OCI-M2 (cell line): ENCODE measurements around the gene UPF2.

Source experiments
- DNase-seq: peaks from one replicate; lab custom pipeline; 2025; ENCODE audit not compliant: unreplicated experiment; lab: John Stamatoyannopoulos, UW

UPF2 gene

DNA sequence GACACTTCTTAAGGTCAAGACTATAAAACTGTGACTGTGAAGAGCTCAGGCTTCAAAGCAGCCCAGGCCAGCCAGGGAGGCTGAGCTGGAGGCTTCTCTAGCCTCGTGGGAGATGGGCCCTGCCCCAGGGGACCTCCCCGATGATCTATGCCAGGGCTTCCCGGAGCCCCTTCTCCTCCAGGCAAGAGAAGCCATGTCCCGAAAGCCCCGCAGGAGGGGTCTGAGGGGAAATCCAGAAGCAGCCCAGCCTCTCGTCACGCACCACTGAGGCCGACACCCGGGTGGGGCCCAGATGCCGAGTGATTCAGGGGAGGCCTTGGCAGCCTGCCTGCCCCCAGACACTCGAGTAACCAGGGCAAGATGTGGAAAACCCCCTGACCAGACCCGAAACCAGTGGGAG is 155.8 kb downstream of the UPF2 start:
- no peak for DNase-seq

DNA sequence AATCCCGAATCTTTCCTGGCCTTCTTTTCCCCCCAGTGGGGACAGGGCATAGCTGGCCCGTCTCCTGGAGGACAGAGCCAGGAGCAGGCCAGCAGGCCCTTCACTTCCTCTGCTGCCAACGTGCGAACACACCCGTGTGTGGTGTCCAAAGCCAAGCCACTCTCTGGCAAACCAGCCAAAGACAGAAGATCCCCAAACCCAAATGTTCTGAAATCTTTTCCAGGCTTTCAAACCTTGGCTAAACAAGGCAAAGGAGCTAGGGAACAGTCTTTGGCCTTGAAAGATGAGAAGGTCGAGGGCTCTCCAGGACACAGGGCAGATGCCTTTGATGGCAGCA is 156.5 kb downstream of the UPF2 start:
- DNase-seq, result no peak

DNA sequence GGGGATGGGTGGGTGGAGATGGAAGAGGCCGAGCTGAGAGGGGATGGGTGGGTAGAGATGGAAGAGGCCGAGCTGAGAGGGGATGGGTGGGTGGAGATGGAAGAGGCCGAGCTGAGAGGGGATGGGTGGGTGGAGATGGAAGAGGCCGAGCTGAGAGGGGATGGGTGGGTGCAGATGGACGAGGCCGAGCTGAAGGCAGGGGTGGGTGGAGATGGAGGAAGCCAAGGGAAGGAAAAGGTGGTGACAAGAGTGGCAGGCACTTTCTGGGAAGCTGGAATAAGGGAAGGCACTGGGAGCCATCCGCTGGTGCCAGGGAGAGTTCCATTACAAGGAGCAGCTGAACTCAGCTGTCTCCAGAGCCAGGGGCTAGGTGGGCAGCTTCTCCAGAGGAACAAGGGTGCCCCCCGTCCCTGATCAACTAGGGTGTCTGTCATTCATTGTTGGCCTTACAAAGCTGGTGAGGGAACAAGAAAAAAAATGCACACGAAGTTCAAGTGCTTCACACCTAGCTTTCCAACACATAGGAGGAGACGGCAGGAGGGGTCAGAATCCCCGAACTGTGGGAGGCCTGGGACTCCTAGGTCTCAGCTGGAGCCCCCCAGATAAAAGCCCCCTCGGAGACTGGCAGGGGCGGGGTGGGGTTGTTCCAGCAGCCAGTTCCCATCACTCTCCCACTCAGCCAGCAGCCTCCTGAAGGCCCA is 157.0 kb downstream of the UPF2 start:
- DNase-seq, result no peak

- DNase-seq, result no peak
Measured at GRCh38 chr10:11884706-11885423, 157.7 kb downstream of the UPF2 start.

GRCh38 chr10:11882646-11883375 is 159.8 kb downstream of the UPF2 start:
- no peak for DNase-seq

- no peak for DNase-seq
Measured at GRCh38 chr10:11881477-11882417, 160.9 kb downstream of the UPF2 start.

DNA sequence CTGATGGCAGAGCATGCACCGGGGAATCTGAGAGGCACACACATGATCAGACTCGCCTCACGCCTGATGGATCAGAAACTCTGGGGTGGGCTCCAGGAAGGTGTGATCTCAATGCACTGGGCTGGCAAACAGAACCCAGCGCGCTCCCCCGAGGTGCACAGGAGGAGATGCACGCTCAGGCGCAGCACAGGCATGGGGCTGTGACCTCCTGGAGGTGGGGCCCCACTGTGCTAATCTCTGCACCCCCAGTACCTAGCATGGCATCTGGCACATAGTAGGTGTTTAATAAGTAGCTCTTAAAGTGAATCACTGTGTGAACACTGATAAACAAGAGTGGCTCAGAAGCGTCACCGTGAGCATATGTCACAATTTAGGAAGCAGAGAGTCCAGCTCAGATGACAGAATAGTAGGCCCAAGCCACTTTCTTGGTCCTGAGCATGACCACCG is 161.6 kb downstream of the UPF2 start:
- DNase-seq, result no peak

DNA sequence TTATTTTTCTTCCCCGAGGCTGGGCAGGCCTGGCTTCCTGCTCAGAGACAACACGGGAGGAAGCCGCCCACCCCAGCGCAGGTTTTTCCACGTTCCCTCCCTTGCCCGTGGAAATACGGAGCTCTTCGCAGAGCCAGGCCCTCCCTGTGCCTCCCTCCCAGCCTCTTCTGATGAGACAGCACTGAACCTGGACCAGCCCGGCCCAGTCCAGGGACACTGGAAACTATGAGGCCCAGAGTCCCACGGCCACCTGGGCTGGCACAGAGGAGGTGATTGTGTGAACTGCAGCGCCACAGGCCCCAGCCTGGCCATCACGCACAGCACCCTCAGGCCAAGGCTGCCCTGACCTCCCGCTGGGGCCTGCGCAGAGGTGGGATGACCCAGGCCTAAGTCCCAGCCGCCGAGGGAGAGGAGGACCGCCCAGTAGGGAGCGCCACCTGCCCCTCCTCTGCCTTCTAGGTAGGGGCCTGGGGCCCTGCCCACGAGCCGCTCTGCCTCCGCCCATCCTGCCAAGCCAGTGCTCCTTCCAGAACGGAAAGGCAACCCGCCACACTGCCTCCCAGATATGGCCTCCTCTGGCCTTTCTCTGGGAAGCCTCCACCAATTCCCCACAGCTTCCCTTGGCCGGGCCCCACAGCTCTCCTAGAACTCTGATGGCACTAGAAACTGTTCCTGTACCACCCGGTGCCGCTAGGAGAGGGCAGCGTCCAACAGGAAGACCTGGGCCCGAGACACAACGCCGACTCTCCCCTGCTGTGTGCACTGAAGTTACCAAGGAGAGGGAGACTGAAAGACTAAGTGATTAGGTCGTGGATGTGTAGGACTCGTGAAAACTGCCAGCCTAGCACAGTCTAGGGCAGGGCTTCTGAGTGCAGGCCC is 162.2 kb downstream of the UPF2 start:
- no peak for DNase-seq

GRCh38 chr10:11879387-11880094 is 163.1 kb downstream of the UPF2 start:
- no peak for DNase-seq

DNA sequence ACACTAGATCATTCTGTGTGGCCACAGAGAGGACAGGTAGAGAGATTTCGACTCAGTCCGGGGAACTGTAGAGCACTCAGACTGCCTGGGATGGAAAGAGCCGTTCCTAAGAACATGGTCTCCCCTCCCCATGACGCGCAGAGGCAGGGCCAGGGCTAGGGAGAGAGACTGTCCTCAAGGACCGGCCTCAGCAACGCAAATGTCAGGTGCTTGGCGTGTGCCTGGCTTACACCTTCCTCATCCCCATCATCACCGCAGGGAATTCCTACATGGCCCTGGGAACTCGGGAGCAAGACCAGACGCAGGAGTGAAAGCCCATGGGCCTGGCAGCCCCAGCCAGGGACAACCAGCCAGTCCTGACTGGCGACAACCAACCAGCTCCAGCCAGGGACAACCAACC is 163.8 kb downstream of the UPF2 start:
- DNase-seq, result no peak

DNA sequence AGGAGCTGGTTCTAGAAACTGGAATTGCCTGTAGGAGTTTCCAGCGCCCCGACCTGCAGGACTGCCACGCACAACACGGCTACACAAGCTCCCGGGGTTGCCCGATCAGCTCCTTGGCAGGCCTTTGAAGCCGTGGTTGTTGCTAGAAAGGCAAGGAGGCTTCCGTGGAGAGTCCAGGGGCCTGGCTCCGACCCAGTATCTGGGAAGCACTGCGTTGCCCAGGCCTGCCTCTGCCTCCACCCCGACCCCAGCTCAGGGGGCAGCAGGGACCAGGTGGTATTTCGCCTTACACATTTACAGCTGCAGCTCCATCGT is 165.1 kb downstream of the UPF2 start:
- DNase-seq, result no peak

GRCh38 chr10:11876805-11877590 is 165.6 kb downstream of the UPF2 start:
- DNase-seq, result no peak

GRCh38 chr10:11876324-11876723 is 166.3 kb downstream of the UPF2 start:
- no peak for DNase-seq

DNA sequence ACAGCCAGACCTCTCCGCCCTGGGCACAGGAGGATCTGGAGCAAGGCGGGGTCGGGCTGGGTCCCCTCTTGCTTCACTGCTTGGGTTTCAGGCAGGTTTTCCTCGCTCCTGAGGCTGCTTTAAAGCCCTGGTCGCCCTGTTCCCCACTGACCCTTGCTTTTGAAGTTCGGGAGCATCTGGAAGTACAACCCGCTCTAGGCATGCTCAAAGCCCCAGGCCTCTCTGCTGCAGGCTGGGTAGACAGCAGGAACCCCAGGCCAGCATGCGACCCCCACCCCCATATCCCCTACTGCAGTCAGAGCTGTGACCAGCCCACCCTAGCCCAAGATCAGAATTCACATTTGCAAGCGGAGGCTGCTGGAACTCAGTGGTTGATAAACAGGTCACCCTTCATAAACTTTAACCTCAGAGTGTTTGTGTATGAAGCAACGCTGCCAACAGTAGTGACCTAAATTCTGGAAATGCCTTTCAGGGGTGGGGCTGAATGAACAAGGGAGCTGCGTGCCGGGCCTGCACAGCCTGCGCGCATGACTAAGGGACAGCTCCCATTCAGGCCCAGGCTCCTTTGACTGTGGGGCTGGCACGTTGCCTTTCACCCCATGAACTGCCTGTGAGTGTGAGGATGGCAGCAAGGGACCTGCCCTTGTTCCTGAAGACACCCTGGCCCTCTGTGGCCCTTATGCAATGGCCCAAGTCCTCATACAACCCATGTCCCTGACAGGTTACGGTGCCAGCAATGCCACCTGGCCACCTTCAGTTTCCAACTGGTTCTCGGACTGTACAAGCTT is 166.9 kb downstream of the UPF2 start:
- no peak for DNase-seq

DNA sequence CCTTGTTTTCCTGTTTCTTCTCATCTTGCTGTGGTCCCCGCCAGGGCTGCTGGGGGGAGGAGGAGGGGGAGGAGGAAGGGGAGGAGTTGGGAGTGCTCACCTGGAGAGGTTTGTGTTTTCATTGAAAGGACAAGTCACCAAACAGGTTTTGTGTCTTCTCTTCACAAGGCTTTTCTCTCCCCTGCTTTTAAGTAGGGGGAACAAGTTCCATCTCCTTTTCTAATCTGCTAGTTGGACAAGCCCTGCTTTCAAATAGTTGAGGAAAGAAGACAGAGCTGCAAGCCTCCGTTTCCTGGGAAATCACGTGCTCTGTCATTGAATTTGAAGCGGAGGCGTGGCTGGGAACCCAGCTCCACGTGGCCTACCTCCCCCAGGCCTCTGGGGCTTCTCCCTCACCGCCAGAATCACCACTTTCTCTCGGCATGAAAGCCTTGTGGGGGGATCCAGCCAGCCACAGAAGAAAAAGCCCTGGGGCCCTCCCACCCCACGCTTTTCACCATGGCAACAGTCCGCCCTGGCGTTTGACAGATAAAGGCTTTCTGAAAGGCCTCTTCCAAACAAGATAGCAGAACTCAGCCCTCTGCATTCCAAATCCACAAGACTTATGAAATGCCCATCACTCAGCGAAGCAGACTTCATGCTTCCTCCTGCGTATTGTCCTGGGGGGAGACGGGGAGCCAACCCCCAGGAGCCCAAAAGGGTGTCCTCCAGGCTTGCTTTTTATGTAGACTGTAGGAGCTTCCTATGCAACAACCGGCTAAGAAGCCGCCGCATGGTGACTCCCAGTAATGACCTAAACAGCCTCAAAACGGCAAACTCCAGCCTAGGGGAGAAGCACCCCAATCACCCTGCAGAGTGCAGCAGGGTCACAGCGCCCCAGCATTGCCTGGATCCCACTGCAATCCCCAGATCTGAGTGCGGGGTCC is 167.8 kb downstream of the UPF2 start:
- peak; percentile 43 for DNase-seq

GRCh38 chr10:11871466-11871865 is 171.1 kb downstream of the UPF2 start:
- DNase-seq, result no peak

DNA sequence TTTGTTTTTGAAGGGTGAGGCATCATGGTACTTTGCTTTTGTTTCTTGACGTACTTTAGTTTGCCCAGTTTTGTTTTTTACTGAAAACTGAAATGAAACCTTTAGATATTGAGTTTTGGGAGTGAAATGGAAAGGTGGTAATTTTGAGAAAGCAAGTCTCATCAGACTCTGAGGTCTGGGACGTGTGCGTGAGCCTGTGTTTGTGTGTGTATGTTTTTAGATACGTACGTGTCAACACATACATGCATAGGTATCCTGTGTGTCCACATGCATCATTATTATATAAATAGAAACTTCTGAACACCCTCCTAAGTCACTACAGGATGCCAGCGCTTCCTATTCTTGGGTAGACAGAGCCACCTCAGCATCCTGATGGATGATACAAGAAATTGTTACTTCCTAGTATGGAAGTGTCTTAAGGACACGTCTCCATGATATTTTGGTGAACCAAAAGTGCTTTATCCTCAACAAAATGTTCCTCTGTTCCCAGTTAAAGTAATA is 171.7 kb downstream of the UPF2 start:
- DNase-seq, result no peak
